Parathyroid adenoma (tissue), 2 donors: ENCODE measurements around the gene ELANE.

Experiments
- H2AFZ ChIP-seq: fragments of 300-600 bp; sonication (generic); one replicate; pipeline ENCODE4 v1.7.0; 2017; ENCODE audit warnings: antibody characterized with exemption, mild to moderate bottlenecking
- H3K27ac ChIP-seq: fragments of 300-600 bp; sonication (generic); one replicate; pipeline ENCODE4 v1.7.0; 2017
- H3K27me3 ChIP-seq: fragments of 300-600 bp; sonication (generic); one replicate; pipeline ENCODE4 v1.7.0; 2017; ENCODE audit warnings: low read length; ENCODE audit not compliant: control insufficient read depth, insufficient read depth
- H3K36me3 ChIP-seq: fragments of 300-600 bp; sonication (generic); one replicate; pipeline ENCODE4 v1.7.0; 2017; ENCODE audit warnings: low read length; ENCODE audit not compliant: control insufficient read depth, insufficient read depth
- H3K4me1 ChIP-seq: fragments of 300-600 bp; sonication (generic); one replicate; pipeline ENCODE4 v1.7.0; 2017; ENCODE audit warnings: control low read depth
- H3K4me2 ChIP-seq: fragments of 300-600 bp; sonication (generic); one replicate; pipeline ENCODE4 v1.7.0; 2017; ENCODE audit warnings: low read length
- H3K4me3 ChIP-seq: fragments of 300-600 bp; sonication (generic); one replicate; pipeline ENCODE4 v1.7.0; 2017; ENCODE audit warnings: low read depth, low read length
- H3K79me2 ChIP-seq: fragments of 300-600 bp; sonication (generic); one replicate; pipeline ENCODE4 v1.7.0; 2017; ENCODE audit warnings: control low read depth
- H3K9ac ChIP-seq: fragments of 300-600 bp; sonication (generic); one replicate; pipeline ENCODE4 v1.7.0; 2017; ENCODE audit warnings: mild to moderate bottlenecking
- H3K9me3 ChIP-seq: fragments of 300-600 bp; sonication (generic); one replicate; pipeline ENCODE4 v1.7.0; 2017; ENCODE audit warnings: low read length; ENCODE audit not compliant: control insufficient read depth
- CTCF ChIP-seq: fragments of 300-600 bp; sonication (generic); IDR thresholded peaks from one replicate; pipeline ENCODE4 v1.7.0; 2017; ENCODE audit warnings: antibody characterized with exemption, mild to moderate bottlenecking
- donor health status: primary hyperparathyroidism.

ELANE gene

GRCh38 chr19:825897-826644 lies 26.0 kb upstream of the ELANE start:
- no peak for TF ChIP-seq CTCF

GRCh38 chr19:827314-827709 lies 24.8 kb upstream of the ELANE start:
- H3K9me3 ChIP-seq, result no peaks in the 10 kb centered on the region
- no peak overlapping the region for H3K27ac ChIP-seq
- no peak overlapping the region for H3K4me2 ChIP-seq
- H3K4me1 ChIP-seq, result no peaks in the 10 kb centered on the region
- no peaks in the 10 kb centered on the region for H3K36me3 ChIP-seq
- H3K4me3 ChIP-seq, result no peak overlapping the region
- no peaks in the 10 kb centered on the region for H3K79me2 ChIP-seq
- no peaks in the 10 kb centered on the region for H3K27me3 ChIP-seq
- TF ChIP-seq CTCF, result no peak
- no peak overlapping the region for H2AFZ ChIP-seq
- no peak overlapping the region for H3K9ac ChIP-seq

More at GRCh38 chr19:825897-826644, 26.0 kb upstream of the ELANE start:
- Histone ChIP-seq H3K36me3 (no peaks in the 10 kb centered on the region), H3K4me2 (no peak overlapping the region), H3K9ac (no peak overlapping the region), H3K9me3 (no peaks in the 10 kb centered on the region), H3K27ac (no peak overlapping the region), H3K4me3 (no peak overlapping the region), H3K4me1 (no peaks in the 10 kb centered on the region), H3K27me3 (no peaks in the 10 kb centered on the region), H2AFZ (no peak overlapping the region), H3K79me2 (no peaks in the 10 kb centered on the region)

GRCh38 chr19:827710-828321 lies 24.3 kb upstream of the ELANE start, which contains the start of gene AZU1:
TSS of gene AZU1 (plus strand) at chr19:827837. CDS start at chr19:827847, 10 bp downstream.
- Histone ChIP-seq H3K9ac (no peak within 1 kb of the TSS), H3K4me1 (no peaks in the 10 kb centered on the region), H3K4me3 (no peak within 1 kb of the TSS), H3K4me2 (no peak within 1 kb of the TSS), H3K9me3 (no peaks in the 10 kb centered on the region), H3K27me3 (no peaks in the 10 kb centered on the region), H3K27ac (no peak within 1 kb of the TSS), H3K79me2 (no peaks in the 10 kb centered on the region), H3K36me3 (no peaks in the 10 kb centered on the region), H2AFZ (no peak within 1 kb of the TSS)
- no peak for TF ChIP-seq CTCF

GRCh38 chr19:829129-829758 lies 22.9 kb upstream of the ELANE start:
- Histone ChIP-seq H3K9ac (no peak overlapping the region), H3K4me1 (no peaks in the 10 kb centered on the region), H3K9me3 (no peaks in the 10 kb centered on the region), H3K36me3 (no peaks in the 10 kb centered on the region), H3K79me2 (no peaks in the 10 kb centered on the region), H3K27me3 (no peaks in the 10 kb centered on the region), H3K4me3 (no peak overlapping the region), H3K4me2 (no peak overlapping the region), H3K27ac (no peak overlapping the region), H2AFZ (no peak overlapping the region)
- no peak for TF ChIP-seq CTCF
